Activated CD4-positive, alpha-beta T cell treated with anti-CD3 and anti-CD28 coated beads for 1 hour (primary cell): ENCODE measurements around the gene THADA.

Experiments used
- DNase-seq: peaks from one replicate; pipeline ENCODE4 v3.0.0-alpha.2; 2020

THADA gene

DNA sequence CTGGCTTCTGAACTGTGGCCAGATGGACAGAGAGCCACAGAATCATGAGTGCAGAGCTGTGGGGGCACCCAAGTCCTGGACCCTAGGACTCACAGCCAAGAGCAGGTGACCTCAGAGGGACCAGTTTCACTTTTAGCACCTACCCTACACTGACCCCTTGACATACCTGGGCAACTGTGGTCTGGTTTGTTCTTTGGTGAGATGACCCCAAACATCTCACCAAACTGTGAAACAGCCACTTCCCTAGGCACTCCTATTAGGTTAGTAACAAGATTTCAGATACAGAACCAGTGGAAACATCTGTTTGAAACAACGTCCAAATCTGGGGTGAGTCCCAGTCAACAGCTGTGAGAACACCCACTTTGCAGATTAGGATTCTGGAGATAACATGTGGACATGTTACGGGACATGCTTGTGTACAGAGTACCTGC lies 367.5 kb downstream of the THADA start:
- no peak for DNase-seq

- DNase-seq = no peak
Observed at GRCh38 chr2:43227830-43228281, 368.0 kb downstream of the THADA start.

DNA sequence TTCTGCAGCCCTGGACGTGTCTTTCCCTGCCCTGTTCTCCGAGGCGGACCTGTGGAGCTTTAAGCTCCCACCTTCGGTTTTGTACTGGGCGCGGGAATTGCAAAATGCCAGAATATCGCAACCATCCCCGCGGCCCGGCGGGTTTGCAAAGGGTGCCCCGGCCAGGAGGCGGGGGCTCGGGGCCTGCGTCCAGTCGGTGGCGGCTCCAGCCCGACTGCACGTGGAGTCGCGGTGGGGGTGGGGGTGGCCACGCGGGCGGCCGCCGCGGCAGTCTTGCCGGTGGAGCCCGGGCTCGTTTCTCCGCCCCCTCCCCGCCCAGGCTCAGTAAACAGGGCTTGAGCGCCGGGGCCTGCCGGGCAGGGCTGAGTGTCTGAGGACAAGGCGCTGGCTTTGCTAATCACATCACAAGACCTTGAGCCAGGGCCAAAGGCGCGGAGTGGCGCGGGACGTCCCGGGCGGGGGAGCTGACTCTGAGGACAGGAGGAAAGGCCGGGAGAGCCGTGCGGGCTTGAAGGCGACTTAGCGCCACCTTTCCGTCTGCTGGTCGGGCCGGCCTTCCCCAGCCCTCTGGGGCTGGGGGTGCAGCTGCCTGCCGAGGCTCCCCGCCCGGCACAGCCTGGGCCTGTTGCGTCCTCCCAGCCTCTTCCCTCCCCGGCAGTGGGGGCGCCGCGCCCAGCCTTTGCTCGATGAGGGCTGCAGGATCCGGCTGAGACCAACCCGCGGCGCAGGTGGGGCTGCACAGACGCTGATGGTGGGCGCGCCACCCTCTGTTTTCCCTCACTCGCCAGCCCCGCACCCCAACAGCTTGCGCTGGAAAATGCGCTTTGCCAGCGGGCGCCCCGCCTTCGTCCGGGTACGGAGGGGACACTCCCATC lies 368.6 kb downstream of the THADA start:
- DNase-seq = peak; percentile 48

GRCh38 chr2:43226558-43226954 lies 369.3 kb downstream of the THADA start, which contains the start of gene ZFP36L2:
TSS of gene ZFP36L2 (minus strand) at chr2:43226606. CDS start at chr2:43226315, 291 bp downstream.
- DNase-seq = peak; percentile 96

- peak; percentile 47 for DNase-seq
Observed at GRCh38 chr2:43225788-43226557, 369.9 kb downstream of the THADA start.

- peak; percentile 62 for DNase-seq
Observed at GRCh38 chr2:43225093-43225787, 370.6 kb downstream of the THADA start.

DNA sequence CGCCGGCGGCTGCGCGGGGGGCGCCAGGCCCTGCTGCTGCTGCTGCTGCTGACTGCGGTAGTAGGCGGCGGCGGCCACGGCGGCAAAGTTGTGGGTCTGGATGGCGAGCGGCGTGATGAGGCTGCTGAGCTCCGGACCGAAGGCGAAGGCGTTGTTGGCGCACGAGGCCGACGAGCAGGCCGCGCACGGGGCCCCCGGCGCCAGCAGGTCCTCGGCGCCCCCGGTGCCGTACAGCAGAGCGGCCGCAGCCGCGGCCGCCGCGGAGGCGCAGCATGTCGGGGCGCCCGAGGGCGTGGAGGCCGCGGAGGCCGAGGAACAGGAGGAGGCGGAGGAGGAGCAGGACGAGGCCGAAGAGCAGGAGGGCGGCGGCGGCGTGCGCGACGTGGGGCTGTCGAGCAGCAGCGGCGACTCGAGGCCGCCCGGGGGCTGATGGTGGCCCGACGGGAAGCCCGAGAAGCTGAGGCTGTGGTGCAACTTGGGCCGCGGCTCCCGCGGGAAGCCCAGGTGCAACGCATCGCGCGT lies 371.2 kb downstream of the THADA start:
- DNase-seq = peak; percentile 38

GRCh38 chr2:43224131-43224570 lies 371.7 kb downstream of the THADA start:
- peak; percentile 64 for DNase-seq

GRCh38 chr2:43223521-43224001 lies 372.3 kb downstream of the THADA start:
- no peak for DNase-seq

- DNase-seq = no peak
Observed at GRCh38 chr2:43222475-43223309, 373.1 kb downstream of the THADA start.

GRCh38 chr2:43221763-43222474 lies 373.9 kb downstream of the THADA start:
- DNase-seq = peak; percentile 34

GRCh38 chr2:43221124-43221762 lies 374.6 kb downstream of the THADA start:
- DNase-seq = no peak

GRCh38 chr2:43220760-43221123 lies 375.1 kb downstream of the THADA start:
- DNase-seq = no peak

- DNase-seq = no peak
Observed at GRCh38 chr2:43220229-43220751, 375.5 kb downstream of the THADA start.

DNA sequence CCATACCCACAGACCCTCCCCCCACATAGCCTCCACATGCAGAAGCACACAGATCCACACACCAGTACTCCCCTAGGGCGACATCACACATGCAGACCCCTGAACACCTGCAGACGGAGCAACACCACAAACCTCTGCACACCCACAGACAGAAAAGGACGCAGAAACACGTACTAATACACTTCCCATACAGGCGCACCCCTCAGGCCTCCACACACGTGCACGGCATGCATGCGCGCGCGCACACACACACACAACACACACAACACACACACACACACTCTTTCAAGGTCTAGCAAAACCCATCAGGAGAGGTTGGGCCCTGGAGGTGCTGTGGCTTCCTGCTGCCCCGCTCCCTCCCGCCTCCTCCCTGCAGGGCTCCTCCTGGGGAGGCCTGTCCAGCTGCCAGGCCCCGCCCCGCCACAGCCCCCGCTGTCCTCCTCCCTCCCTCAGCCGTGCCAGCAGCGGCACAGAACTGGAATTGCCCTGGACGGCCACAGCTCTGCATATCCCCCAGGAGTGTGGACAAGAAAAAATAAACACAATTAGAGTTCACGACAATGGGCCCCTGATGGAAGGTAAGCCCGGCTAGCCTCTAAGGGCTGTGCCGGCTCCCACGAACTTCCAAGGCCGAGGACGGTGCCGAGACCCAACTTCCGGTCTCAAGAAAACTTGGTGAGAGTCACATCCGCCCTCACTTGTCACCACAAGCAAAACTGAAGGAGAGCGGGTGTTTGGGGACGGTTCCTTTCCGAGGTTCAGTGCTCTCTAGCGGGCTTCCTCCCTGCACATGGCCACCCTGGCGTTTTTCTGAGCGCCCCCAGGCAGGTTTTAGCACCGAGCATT lies 376.2 kb downstream of the THADA start:
- DNase-seq = peak; percentile 58

DNA sequence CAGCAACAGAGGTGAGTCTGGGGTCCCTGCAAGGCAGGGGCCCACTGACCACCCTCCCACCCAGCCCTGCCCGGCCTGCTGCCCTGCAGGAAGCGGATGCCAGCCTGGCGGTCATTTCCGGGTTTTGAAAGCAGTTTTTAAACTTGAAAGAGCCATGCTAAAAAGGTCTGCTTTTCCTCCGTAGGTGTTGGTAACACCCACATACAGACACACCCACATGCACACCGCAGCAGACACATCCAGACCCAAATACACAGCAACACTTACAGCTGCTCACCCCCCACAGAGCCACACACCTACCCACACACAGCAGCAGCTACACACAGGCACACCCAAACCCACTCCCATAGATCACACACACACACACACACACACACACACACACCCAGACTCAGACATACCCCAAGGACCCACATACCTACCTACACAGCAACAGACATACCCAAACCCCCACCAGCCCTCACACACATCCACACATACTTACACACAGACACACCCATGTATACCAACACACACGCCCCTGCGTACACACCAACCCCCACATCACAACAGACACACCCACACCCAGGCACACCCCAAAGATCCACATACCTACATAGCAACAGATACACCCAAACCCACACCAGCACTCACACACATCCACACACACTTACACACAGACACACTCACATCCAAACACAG lies 377.0 kb downstream of the THADA start:
- DNase-seq = peak; percentile 62

DNA sequence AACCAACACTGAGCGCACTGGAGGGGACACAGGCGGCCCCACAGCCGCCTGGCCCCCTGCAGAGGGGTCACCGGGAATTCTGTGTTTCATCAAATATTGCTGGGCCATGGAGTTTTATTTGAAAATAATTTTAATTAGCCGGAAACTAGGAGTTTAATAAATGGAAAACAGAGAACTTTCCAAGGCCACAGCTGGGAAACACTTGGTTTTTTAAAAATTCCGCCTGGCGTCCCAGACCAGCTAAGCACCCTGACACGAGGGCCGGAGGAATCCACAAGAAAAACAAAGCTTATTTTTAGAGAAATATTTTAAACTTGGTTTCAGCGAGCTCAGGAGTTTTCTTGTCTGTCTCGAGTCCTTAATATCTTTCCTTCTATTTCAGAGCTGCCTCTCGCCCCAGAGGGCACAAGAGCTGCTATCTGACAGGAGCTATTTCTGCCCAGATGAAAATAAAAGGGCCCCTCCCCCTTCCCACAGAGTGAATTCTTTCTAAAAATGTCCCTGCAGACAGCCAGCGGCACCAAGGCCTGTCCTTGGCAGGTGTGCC lies 377.6 kb downstream of the THADA start:
- no peak for DNase-seq
